ENCODE measurements around the gene UNC93A.
"Not testable (repeated sequence)": the region's sequence is repeated elsewhere in the genome, so short reads cannot be mapped to it uniquely, and the experiment has no call there.

The UNC93A gene

DNA sequence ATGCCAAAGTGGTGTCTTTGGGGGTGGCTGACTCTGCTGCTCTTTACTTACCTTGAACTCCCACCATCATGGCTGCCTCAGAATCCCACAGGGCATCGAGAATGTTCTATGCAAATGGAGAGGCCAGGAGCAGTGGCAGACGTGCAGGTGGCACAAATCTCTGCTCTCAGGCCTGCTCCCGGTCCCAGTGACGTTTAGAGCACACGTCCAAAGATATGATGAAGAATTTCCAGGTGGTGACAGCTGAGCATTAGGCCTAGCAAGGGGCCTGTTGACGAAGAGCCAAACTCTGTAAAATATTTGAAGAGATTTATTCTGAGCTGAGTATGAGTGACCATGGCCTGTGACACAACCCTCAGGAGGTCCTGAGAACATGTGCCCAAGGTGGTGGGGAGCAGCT lies 19.0 kb upstream of the UNC93A start:
- no peak for DNase-seq

DNA sequence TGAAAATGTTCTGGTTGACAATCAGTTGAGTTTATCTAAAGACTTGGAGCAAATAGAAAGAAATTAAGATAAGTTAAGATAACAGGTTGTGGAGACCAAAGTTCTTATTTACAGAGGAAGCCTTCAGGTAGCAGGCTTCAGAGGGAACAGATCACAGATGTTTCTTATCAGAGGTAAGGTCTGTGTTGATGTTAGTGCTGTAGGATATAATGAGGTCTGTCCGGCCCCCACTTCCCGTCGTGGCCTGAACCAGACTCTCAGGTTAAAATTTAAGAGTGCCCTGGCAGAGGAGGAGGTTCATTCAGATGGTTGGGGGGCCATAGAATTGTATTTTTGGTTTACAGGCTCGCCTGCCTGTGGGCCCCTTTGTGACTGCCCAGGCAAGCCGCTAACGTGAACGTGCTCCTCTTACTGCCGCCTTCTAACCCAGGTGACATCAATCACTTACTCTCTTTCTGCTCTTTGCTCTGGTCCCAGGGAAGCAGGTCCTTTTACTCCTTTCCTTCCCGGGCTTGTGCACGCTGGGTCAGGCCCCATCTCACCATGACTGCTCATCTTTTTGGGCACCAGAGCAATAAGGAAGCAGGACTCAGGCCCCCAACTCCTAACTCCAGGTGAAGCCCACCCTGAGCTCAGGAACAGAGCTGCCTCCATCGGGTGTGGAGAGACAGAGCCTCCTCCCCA lies 18.3 kb upstream of the UNC93A start:
- no peak for DNase-seq

DNA sequence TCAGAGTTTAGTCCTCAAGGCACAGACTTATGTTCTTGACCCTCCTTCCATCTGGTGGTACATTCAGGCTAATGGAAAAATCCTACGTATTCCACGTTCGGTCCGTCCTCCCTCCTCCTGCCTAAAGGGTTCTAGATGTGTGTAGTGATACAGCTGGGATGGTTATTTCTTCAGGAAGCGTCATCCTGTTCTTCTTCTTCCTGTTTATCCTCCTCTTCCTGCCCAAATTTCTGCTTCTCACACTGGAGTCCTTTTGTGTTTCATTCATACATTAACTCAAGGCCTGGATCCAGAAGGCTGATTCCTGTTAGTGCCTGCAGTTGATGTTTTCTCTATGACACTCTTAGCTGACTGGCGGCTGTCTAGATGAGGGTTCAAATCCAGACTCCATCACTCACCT lies 16.8 kb upstream of the UNC93A start:
- DNase-seq: no peak

DNA sequence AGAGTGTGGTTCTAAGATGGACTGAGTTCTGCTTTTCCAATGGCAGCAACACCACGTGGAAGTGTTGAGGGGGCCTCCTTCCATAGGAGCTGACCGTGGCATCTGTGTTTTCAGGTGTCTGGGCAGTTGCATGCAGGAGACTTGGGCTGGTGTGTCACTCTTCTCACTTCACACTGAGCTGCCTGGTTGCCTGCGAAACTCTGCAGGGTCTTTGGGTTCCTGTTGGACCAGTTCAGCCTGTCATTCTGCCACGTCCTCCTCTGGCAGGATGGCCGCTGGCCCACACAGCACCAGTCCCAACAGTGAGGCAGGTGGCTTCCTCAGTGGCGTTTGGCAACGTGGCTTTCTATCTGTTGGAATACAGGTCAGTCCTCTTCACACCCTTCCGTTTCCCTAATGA lies 16.1 kb upstream of the UNC93A start:
- no peak for DNase-seq

DNA sequence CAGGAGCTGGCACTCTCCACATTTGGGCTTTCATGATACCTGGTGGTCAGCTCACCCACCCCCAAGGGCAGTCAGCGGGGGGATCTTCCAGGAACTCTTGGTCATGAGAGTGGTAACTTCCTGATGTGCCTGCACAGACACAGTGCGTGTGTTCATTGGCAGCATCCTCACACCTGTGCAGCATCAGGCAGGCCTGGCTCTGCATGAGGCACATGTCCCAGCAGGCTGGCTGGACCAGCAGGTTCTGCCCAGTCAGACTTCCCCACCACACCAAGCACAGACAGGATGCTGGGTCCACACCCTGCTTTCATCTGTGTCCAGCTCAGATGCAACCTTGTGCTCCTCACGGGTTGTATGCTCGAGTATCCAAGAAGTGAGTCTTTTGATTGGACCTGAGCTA lies 15.7 kb upstream of the UNC93A start:
- DNase-seq: no peak

DNA sequence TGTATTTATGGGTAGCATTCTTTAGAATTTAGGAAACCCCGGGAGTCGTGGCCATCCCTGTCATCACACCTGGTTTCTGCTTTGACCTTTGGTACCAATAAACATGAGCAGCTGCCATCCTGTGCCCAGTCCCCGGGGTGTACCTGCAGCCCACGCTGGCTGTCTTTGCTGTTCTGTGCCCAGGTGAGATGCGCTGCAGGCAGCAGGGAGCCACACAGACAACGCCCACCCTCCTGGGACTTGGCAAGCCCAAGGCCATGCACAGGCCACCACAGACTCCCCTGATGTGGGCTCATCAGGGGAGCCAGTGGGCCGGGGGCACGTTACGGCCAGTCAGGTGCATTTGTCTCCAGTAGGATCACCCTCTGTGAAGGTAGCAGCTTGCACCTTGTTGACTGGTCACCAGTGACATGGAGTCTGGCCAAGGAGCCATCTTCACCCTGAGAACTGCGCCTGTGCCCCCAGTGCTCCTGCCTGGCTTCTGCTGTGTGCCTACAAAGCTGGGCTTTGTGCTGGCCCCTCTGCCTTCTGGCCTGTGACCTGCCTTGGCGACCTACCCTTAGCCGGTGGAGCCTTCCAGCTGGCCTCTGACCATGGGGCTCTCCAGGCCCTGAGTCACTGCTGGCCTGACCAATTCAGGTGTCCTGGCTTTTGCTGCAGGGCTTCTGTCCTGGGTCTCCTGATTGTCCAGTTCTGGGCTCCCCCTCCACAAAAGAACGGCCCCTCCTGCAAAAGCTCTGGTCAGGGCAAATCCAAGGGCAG lies 14.2 kb upstream of the UNC93A start:
- DNase-seq: no peak

DNA sequence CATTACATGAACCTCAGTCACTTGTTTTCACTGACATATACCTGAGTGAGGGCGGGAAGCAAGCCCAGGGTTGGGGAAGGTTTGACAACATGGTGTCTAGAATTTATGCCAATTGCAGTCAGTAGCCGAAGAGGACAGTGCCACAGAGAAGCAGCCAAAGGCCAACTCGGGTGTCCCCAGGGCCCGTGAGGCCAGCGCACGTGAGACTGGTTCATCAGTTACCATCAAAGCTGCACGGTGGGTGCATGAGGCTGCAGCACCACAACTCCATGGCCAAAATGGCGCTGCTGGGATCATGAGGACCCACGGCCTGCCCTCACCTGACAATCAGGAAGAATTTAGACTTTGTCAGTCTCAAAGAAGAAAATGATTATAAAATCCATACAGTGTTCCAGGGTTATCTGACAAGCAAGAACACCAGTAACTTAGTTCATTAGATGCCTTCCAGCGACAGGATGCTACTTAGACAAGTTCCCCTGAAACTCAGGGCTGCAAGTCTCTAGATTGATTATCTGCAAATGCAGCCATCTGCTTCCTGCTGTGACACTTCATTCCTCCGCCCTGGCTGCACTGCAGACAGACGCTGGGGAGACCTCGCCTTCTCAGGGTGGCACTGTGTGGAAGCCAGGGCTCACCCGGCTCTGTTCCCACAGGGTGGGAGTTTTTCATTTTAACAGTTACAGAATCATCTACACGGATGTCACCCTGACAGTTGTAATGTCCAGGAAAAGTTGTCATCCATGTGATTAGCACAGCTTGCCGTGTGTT lies 12.8 kb upstream of the UNC93A start:
- DNase-seq: not testable (repeated sequence)

DNA sequence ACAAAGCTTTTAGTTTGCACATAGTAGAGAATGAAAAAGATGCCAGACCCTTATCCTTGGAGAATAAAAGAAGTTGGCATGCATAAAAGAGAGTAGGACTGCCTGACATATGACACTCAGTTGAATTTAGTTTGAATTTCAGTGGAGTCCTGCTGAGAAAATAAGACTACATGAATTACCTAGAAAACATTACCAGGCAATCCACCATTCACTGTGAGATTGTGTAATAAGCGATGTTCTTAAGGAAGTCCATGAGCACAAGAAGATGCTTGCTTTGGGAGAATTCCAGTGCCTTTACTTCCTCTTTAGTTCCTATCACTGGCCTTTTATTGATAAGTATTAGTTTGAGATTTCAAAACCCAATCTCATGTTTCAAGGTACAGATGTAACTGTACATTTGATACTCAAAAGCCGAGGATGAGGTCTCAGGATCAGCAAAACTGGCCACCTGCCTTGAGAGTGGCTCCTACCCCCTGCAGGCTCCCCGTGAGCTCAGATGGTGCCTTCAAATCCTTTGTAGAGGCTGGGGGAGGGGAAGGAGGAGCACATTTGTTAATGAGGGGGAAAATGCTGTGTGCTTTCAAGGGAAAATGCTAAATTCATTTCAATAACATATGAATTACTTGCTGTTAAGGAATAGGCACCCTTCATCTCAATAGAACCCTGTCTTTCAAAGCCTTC lies 11.2 kb upstream of the UNC93A start:
- no peak for DNase-seq

DNA sequence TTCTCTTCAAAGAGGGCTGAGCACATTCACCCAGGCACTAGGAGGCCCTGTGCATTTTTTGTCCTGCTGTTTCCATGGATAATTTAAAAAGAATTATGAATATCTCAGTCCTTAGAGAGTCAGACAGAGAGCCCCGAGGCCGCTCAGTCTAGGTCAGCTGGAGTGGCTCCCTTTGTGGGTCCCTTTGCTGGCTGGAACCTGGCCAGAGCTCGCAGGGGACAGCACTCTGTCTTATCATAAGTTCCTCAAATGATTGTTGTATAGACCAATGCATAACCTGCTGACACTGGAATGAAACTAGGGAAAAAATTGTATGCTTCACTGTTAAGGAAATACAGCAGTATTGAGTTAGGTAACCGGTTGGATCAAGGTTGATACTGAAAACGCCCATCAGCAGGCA lies 10.6 kb upstream of the UNC93A start:
- DNase-seq: not testable (repeated sequence)

DNA sequence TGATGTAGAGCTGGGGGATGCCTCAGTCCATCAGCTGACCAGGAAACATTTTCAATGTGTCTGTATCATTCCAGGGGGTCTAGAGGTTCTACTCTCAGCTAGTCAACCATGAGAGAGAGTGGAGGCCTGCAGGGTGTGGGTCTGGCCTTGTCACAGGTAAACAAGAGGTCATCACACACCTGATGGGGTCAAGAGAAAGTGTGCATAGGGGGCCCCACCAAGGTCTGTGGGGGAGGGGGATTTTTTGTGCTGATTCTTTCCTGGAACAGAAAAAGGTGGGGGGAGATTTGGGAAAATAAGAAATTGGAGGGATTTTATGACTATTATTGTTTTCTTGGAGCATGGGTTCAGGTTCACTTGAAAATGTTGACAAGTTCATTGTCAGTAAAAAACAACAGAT lies 8.9 kb upstream of the UNC93A start:
- DNase-seq: no peak

DNA sequence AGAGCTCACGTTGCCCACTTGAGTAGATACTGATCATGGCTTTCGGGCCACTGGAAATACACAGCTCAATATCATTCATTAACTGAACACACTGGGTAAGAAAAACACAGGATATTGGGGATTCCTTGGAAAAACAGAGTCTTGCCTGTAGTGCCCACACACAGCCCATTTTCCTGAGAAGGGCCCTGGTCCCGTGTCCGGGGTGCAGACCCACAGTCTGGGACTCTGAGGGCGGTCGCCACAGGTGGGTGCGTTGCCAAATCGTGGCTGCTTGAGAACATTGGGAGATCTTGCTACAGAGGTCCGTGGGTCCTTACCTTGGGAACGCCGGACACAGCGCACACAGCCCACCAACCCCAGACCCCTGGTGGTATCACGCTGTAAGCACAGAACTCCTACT lies 6.5 kb upstream of the UNC93A start:
- not testable (repeated sequence) for DNase-seq

DNA sequence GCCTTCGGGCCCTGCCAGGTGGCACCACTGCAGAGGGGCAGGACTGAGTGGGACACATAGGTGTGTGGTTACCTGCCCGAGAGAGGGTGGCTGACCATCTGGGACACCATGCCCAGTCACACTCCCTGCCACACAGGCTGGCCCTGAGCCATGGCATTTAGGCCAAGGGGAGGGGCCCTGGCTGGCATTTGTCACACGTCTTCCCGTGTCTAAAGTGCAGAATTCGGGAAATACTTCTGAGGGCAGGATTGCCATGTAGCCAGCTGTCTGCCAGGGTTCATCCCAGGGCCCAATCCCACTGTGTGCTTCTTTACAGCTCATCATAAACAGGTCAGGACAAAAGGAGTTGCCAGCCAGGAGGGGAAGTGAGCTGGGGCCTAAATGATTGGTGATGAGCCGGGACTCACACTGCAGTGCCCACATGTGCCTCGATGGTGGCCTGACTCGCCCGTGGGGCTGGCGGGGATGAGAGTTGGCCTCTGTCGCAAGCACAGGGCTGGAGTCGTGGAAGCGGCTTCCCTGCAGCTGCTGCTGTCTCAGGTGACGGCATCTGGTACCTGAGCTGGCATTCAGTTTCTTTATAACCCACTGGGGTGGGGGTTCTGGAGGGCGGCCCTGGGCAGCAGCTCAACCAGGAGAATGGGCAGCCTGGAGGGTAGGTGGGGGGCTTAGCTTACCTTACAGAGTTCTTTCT lies 5.9 kb upstream of the UNC93A start:
- no peak for DNase-seq

DNA sequence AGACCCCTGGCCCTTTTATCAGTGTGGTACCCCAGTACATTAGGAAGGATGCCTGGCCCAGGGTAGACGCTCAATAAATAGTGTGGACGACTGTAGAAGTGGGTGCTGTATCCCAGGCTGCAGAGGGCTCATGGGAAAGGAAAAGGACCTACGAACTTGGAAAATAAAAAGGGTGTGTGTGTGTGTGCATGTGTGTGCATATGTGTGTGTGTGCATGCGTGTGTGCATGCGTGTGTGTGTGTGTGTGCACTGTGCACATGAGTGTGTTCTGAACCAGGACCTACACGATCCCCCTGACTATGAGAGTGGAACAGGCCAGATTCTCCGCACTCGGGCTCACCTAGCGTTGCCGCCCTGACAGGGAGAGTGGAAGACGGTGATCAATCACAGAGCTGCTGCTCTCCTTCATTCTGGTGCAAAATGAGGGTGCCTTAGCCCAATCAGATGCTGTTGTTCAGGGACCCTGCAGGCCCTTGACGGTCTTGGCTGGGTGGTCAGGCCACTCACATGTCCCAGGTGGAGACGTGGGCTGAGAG lies 3.5 kb upstream of the UNC93A start:
- DNase-seq: no peak

DNA sequence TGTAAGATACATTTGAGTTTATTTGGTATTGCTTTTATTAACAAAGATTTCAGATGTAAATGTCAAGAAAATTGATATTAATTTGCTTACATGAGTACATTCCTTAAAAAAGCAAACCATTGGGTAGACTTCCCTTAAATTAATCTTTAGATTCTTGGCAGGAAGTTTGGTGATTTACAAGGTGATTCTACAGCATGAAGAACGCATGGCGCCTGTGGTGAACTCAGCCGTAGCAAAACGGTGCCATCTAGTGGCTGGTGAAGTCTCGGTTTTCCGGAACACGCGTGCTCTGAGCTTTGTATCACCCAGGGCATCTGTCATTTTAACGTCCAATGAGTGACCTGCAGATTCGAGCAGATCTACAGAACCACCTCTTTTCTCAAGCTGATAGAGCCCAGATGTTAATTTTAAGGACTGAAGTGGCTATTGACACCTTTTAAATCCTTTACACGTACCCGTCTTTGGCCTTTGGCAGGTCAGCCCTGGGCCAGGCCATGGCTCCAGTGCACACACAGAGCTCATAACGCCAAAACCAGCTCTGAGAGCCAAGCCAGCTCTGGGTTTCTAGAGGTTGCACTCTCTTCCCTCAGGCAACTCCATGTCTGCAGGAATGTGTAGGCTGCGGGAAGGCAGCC lies 2.4 kb upstream of the UNC93A start:
- not testable (repeated sequence) for DNase-seq

DNA sequence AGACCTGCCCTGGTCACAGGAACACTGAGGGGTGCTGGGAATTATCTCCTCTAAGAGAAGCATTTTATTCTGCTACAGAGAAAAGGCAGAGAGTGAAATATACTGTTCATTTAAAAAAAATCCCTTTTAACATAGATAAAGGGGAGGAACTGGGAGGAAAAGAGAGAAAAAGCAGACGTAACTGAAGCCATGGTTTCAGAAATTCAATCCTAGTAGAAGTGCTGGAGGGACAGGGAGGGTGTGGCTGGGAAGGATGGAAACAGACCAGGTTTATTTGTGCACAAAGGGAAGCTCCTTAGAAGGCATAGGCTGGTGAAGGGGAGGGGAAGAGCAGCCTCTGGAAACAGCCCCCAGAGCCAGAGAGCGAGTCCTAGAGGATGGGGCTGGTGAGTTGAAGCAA lies 1.8 kb upstream of the UNC93A start:
- DNase-seq: not testable (repeated sequence)

DNA sequence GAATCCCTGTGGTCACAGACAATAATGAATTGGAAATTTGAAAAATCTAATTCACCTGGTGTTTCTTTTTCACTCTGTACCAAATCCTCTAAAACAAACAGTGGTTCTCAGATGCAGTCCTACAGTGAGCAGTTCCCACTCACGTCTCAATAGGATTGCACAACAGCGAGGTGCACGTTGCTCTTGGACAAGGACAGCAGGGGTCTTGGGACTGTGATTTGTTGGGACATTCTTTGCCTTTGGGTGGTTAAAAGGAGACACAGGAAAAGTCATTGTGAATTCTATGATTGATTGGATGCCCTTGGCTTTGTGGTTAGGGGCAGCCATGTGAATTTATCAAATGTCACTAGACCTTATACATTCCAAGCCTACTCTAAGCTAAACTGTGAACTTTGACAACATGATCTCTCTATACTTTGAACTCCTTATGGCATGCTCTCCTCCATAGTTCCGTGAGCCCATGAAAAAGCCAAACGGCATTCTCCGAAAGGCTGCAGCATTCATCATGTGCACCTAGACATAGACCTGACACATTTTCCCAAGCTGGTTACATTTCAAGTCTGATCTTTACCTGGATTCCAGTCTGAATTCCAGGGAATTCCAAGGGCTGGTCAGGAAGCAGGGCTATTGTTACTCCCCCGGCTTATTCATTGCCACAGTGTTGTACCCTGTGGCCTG lies 647 bp downstream of the UNC93A start:
- no peak for DNase-seq

DNA sequence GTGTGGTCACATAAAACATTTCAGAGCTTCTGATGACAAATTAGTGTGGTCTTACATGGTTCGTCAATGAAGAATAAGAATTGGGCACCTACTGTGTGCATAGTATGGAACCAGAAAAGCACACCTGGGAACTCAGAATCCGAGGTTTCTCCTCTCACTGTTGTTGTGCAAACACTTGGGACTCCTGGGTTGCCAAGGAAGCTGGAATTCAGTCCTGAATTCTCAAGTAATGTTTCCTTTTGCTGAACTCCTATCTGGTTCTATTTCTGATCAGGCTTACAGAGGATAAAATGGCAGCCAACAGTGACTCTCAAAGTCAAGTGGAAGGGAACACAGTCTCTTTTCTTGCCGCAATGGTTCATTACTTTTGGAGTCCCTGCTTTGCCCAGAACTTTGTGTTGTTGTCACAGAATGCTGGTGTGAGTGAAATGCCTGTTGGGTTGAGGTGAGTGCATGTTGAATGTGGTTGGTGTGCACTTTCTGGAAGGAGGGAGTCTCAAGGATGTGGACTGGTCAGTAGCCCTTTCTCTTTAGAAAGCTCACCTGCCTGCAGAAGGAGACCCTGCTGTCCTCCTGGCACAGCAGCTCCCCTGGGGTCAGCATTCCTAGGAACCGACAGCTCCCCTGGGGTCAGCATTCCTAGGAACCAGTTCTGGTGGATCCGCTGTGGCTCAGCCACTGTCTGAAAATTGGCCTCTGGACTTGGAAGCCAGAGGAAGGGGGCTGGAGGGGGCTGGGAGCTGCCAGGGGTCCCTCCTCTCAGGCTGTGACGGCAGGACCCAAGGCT lies 1.4 kb downstream of the UNC93A start:
- no peak for DNase-seq

DNA sequence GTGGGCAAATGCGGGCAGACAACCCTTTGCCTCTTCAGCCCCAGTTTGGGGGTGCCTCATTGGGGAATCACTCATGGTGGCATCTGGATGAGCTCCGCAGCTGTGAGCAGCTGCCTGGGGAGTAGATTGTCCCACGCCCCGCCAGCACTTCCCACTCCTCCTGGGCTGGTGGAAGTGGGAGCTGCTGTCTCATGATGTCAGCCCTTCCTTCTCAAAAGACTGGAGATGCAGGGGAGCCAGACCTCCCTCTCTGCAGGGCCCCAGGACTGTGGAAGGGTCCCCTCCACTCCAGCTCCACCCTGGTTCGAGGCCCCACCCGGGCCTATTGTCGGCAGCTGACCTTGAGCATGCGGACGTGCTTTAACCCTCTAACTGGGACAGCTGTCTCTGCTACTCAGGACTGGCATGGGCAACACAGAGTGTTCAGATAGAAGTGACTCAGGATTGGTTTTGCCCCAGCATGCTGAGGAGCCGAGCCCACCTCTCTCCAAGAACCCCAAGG lies 2.0 kb downstream of the UNC93A start:
- no peak for DNase-seq

DNA sequence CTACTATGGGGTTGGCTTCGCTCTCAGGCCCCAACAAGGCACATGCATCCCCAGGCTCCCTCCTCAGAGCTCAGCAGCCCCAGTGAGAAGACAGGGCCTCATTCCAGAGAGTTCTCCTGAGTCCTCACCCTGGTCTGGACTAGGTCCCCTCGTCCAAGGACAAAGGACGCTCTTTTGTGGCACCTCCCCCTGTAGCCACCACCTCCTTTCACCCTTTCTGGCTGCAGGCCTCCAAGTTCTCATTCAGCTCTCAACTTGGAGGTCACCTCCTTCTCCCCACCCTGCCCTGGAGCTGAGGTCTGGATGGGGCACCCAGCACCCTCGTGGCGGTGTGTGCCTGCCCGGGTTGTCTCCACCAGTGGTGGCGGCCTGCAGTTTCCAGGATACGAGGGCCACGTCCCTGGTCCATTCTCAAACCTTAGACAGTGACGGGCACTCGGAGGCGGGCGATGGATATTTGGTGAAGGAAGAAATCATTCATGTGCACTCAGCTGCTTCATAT lies 2.5 kb downstream of the UNC93A start:
- DNase-seq: no peak

DNA sequence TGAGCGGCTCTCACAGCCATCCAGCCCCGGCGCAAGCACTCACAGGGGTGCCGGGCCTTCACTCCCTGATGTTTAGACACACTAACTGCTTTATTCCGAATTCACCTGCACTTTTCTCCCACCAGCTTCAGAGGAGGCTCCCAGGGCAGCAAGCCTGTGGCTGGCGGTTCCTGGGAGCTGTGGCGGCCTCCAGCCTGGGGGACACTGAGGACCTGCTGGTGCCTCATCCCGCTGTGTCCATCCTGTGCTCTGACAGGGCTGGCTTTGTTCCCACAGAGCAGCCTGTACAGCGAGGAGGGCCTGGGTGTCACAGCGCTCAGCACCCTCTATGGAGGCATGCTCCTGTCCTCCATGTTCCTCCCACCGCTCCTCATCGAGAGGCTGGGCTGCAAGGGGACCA lies 3.1 kb downstream of the UNC93A start:
- no peak for DNase-seq
